Astrocyte (in vitro differentiated cells and primary cell): ENCODE measurements around the gene ABHD17A. TPM values are rescaled to one million over a fixed set of nuclear protein-coding genes. Genes with fewer than 3 reads are reported as not detected.

Experiments used
- DNase-seq: peaks from one replicate; pipeline ENCODE4 v3.0.0-alpha.2; 2010; ENCODE audit warnings: low read depth
- FAIRE-seq: peaks from 2 replicates; lab custom pipeline; 2011; peaks lifted over from hg19 to GRCh38; lab: Jason Lieb, UNC
- H2AFZ ChIP-seq: 2 replicates; pipeline ENCODE4 v1.6.0; 2012; ENCODE audit warnings: low read depth, low read length, inconsistent platforms
- H3K27ac ChIP-seq: 2 replicates; pipeline ENCODE4 v1.5.1; 2011; ENCODE audit warnings: low read depth, low read length, inconsistent platforms
- H3K27me3 ChIP-seq: 2 replicates; pipeline ENCODE4 v1.6.0; 2011; ENCODE audit warnings: low read length, inconsistent platforms; ENCODE audit not compliant: insufficient read depth
- H3K36me3 ChIP-seq: 2 replicates; pipeline ENCODE4 v1.5.1; 2011; ENCODE audit warnings: low read length, inconsistent platforms; ENCODE audit not compliant: insufficient read depth
- H3K4me1 ChIP-seq: 2 replicates; pipeline ENCODE4 v1.5.1; 2011; ENCODE audit warnings: low read length, inconsistent platforms; ENCODE audit not compliant: insufficient read depth
- H3K4me2 ChIP-seq: 2 replicates; pipeline ENCODE4 v1.6.0; 2012; ENCODE audit warnings: low read length, inconsistent platforms
- H3K4me3 ChIP-seq: 2 replicates; pipeline ENCODE4 v1.5.1; 2011; ENCODE audit warnings: low read depth, mild to moderate bottlenecking, low read length, inconsistent platforms; ENCODE audit not compliant: insufficient read depth
- H3K79me2 ChIP-seq: 2 replicates; pipeline ENCODE4 v1.6.0; 2012; ENCODE audit warnings: mild to moderate bottlenecking, low read length, inconsistent platforms; ENCODE audit not compliant: insufficient read depth
- H3K9ac ChIP-seq: 2 replicates; pipeline ENCODE4 v1.6.0; 2012; ENCODE audit warnings: mild to moderate bottlenecking, low read length, inconsistent platforms
- H3K9me3 ChIP-seq: 2 replicates; pipeline ENCODE4 v1.5.1; 2012; ENCODE audit warnings: low read depth, mild to moderate bottlenecking, low read length, inconsistent platforms; ENCODE audit not compliant: insufficient read depth
- H4K20me1 ChIP-seq: 2 replicates; pipeline ENCODE4 v1.6.0; 2012; ENCODE audit warnings: low read length, inconsistent platforms; ENCODE audit not compliant: insufficient read depth
- H3K27ac Mint-ChIP-seq: one replicate; pipeline ENCODE4 v1.8.0; 2021; ENCODE audit warnings: mild to moderate bottlenecking, mixed read lengths; ENCODE audit not compliant: unreplicated experiment
- H3K27me3 Mint-ChIP-seq: one replicate; pipeline ENCODE4 v1.8.0; 2021; ENCODE audit warnings: low read depth, mixed read lengths; ENCODE audit not compliant: unreplicated experiment
- H3K36me3 Mint-ChIP-seq: one replicate; pipeline ENCODE4 v1.8.0; 2021; ENCODE audit warnings: low read depth, mixed read lengths; ENCODE audit not compliant: unreplicated experiment
- H3K4me1 Mint-ChIP-seq: one replicate; pipeline ENCODE4 v1.8.0; 2021; ENCODE audit warnings: low read depth, mixed read lengths; ENCODE audit not compliant: unreplicated experiment
- H3K4me3 Mint-ChIP-seq: one replicate; pipeline ENCODE4 v1.8.0; 2021; ENCODE audit warnings: mild to moderate bottlenecking, moderate library complexity, mixed read lengths; ENCODE audit not compliant: unreplicated experiment
- H3K9me3 Mint-ChIP-seq: one replicate; pipeline ENCODE4 v1.8.0; 2021; ENCODE audit warnings: mild to moderate bottlenecking, mixed read lengths; ENCODE audit not compliant: unreplicated experiment
- EZH2 ChIP-seq: IDR thresholded peaks from 2 replicates; pipeline ENCODE4 v1.6.1; 2012; ENCODE audit warnings: mild to moderate bottlenecking, low read length, inconsistent platforms; ENCODE audit not compliant: insufficient read depth
- total RNA-seq: library from RNA; stranded (reverse); gene quantifications from 2 replicates; pipeline ENCODE4 v1.2.1, GENCODE V29; 2021
- TF ChIP-seq, protein P1 (sequence below): IDR thresholded peaks from 2 replicates; pipeline ENCODE4 v1.5.1; 2011; ENCODE audit warnings: low read depth, mild to moderate bottlenecking, inconsistent platforms, low read length, moderate library complexity; ENCODE audit not compliant: insufficient read depth

ABHD17A gene
- total RNA-seq, 1 donor from 2014 or later = 56.7 TPM

GRCh38 chr19:1865172-1866010 is 19.9 kb downstream of the ABHD17A start:
- Histone ChIP-seq H3K4me1 (peaks cover 15% of the 10 kb centered on the region), H3K79me2 (peaks cover 24% of the 10 kb centered on the region), H2AFZ (peak overlapping the region; percentile 73), H4K20me1 (peaks cover 23% of the 10 kb centered on the region), H3K36me3 (no peaks in the 10 kb centered on the region), H3K27ac (no peak overlapping the region), H3K4me3 (peak overlapping the region; percentile 62), H3K27me3 (no peaks in the 10 kb centered on the region), H3K9me3 (no peaks in the 10 kb centered on the region), H3K9ac (peak overlapping the region; percentile 87), H3K4me2 (peak overlapping the region; percentile 96)
- DNase-seq = no peak
- Mint-ChIP-seq H3K27ac (no peak overlapping the region), H3K9me3 (no peaks in the 10 kb centered on the region), H3K36me3 (no peaks in the 10 kb centered on the region), H3K4me1 (no peaks in the 10 kb centered on the region), H3K4me3 (peak overlapping the region; percentile 45), H3K27me3 (no peaks in the 10 kb centered on the region)
- no peak for FAIRE-seq
- no peak for TF ChIP-seq EZH2
- TF ChIP-seq, protein P1, sequence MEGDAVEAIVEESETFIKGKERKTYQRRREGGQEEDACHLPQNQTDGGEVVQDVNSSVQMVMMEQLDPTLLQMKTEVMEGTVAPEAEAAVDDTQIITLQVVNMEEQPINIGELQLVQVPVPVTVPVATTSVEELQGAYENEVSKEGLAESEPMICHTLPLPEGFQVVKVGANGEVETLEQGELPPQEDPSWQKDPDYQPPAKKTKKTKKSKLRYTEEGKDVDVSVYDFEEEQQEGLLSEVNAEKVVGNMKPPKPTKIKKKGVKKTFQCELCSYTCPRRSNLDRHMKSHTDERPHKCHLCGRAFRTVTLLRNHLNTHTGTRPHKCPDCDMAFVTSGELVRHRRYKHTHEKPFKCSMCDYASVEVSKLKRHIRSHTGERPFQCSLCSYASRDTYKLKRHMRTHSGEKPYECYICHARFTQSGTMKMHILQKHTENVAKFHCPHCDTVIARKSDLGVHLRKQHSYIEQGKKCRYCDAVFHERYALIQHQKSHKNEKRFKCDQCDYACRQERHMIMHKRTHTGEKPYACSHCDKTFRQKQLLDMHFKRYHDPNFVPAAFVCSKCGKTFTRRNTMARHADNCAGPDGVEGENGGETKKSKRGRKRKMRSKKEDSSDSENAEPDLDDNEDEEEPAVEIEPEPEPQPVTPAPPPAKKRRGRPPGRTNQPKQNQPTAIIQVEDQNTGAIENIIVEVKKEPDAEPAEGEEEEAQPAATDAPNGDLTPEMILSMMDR = no peak

GRCh38 chr19:1864480-1865171 is 20.7 kb downstream of the ABHD17A start:
- peak overlapping the region; percentile 66 for H3K27ac ChIP-seq
- peak overlapping the region; percentile 62 for H3K4me3 ChIP-seq
- no peak for FAIRE-seq
- H3K79me2 ChIP-seq = peaks cover 30% of the 10 kb centered on the region
- H2AFZ ChIP-seq = peak overlapping the region; percentile 73
- H3K9me3 ChIP-seq = no peaks in the 10 kb centered on the region
- H3K4me1 ChIP-seq = peaks cover 22% of the 10 kb centered on the region
- H3K4me2 ChIP-seq = peak overlapping the region; percentile 96
- no peak for TF ChIP-seq EZH2
- TF ChIP-seq, protein P1 = peak; percentile 34
- Mint-ChIP-seq H3K9me3 (no peaks in the 10 kb centered on the region), H3K4me3 (peak overlapping the region; percentile 76), H3K27me3 (no peaks in the 10 kb centered on the region), H3K27ac (peak overlapping the region; percentile 75), H3K4me1 (no peaks in the 10 kb centered on the region), H3K36me3 (no peaks in the 10 kb centered on the region)
- peak overlapping the region; percentile 87 for H3K9ac ChIP-seq
- no peak for DNase-seq
- H3K27me3 ChIP-seq = no peaks in the 10 kb centered on the region
- no peaks in the 10 kb centered on the region for H3K36me3 ChIP-seq
- peaks cover 30% of the 10 kb centered on the region for H4K20me1 ChIP-seq
